A673 (cell line): ENCODE measurements around the gene ARHGAP22.

Experiments used
- EZH2 ChIP-seq: fragments of 200-600 bp; sonication (generic); IDR thresholded peaks from 2 replicates; pipeline ENCODE4 v1.6.1; 2017; ENCODE audit warnings: borderline replicate concordance, low read depth, mild to moderate bottlenecking, mixed read lengths, antibody characterized with exemption, low read length; ENCODE audit not compliant: poor library complexity, severe bottlenecking
- TF ChIP-seq, protein P1 (sequence below): fragments of 300-800, 200-600 bp; sonication (generic); conservative IDR thresholded peaks from 2 replicates; pipeline ENCODE4 v1.5.1; 2017; ENCODE audit warnings: low read depth, mild to moderate bottlenecking, antibody characterized with exemption, low read length, moderate library complexity, mixed read lengths

DNA sequence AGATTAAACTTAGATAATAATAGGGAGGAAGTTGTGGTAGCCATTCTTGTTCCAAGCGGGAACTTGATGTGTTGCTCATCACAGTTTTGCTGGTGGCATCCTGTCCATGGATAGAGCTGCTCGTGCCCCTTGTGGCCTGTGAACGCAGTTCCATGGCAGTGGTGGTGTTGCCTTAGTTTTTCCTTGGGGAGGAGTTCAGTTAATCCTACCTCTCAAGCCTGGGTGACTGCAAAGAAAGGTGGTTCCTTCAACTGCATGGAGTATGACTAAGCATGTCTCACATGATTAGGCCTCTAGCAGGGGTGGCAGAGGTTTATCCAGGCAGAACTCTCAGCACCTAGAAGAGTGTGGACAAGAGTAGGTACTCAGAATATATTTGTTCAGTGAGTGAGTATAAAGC is 198.7 kb downstream of the ARHGAP22 start:
- no peak for TF ChIP-seq EZH2
- TF ChIP-seq, protein P1, sequence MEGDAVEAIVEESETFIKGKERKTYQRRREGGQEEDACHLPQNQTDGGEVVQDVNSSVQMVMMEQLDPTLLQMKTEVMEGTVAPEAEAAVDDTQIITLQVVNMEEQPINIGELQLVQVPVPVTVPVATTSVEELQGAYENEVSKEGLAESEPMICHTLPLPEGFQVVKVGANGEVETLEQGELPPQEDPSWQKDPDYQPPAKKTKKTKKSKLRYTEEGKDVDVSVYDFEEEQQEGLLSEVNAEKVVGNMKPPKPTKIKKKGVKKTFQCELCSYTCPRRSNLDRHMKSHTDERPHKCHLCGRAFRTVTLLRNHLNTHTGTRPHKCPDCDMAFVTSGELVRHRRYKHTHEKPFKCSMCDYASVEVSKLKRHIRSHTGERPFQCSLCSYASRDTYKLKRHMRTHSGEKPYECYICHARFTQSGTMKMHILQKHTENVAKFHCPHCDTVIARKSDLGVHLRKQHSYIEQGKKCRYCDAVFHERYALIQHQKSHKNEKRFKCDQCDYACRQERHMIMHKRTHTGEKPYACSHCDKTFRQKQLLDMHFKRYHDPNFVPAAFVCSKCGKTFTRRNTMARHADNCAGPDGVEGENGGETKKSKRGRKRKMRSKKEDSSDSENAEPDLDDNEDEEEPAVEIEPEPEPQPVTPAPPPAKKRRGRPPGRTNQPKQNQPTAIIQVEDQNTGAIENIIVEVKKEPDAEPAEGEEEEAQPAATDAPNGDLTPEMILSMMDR = no peak
